GM23338 (cell line): Measurements from ENCODE around the gene CSAG1. TPM values are rescaled to one million over a fixed set of nuclear protein-coding genes. Genes with fewer than 3 reads are reported as not detected.
"Not testable (repeated sequence)": the region's sequence is repeated elsewhere in the genome, so short reads cannot be mapped to it uniquely, and the experiment has no call there.

Source experiments
- ATAC-seq: fragments of 200-7000 bp; cut with Tn5 transposase; 3 replicates; pipeline ENCODE4 v1.9.1; 2020
- DNase-seq: peaks from one replicate; pipeline ENCODE4 v3.0.0-alpha.2; 2015; ENCODE audit warnings: low spot score
- H2AFZ ChIP-seq: fragments of 200-600 bp; sonication (generic); 2 replicates; pipeline ENCODE4 v1.8.0; 2016; ENCODE audit warnings: antibody characterized with exemption, mild to moderate bottlenecking, moderate library complexity
- H3F3A ChIP-seq: fragments of 200-600 bp; sonication (generic); replicated peaks from 2 replicates; pipeline ENCODE4 v1.8.0; 2017; ENCODE audit warnings: antibody characterized with exemption, mixed run types, low read depth
- H3K27ac ChIP-seq: fragments of 200-600 bp; sonication (generic); 2 replicates; pipeline ENCODE4 v1.6.1; 2016; ENCODE audit warnings: low read depth
- H3K27me3 ChIP-seq: fragments of 200-600 bp; sonication (generic); 2 replicates; pipeline ENCODE4 v1.8.0; 2016; ENCODE audit warnings: mild to moderate bottlenecking, mixed run types, moderate library complexity; ENCODE audit not compliant: insufficient read depth
- H3K36me3 ChIP-seq: fragments of 200-600 bp; sonication (generic); 2 replicates; pipeline ENCODE4 v1.8.0; 2016; ENCODE audit warnings: mild to moderate bottlenecking; ENCODE audit not compliant: insufficient read depth
- H3K4me1 ChIP-seq: fragments of 200-600 bp; sonication (generic); 2 replicates; pipeline ENCODE4 v1.8.0; 2016; ENCODE audit warnings: mild to moderate bottlenecking, moderate library complexity; ENCODE audit not compliant: insufficient read depth
- H3K4me2 ChIP-seq: fragments of 200-600 bp; sonication (generic); 2 replicates; pipeline ENCODE4 v1.7.1; 2017; ENCODE audit warnings: mixed run types
- H3K4me3 ChIP-seq: fragments of 200-600 bp; sonication (generic); 2 replicates; pipeline ENCODE4 v1.6.1; 2016; ENCODE audit warnings: mixed run types
- H3K79me2 ChIP-seq: fragments of 200-600 bp; sonication (generic); replicated peaks from 2 replicates; pipeline ENCODE4 v1.8.0; 2017; ENCODE audit warnings: mild to moderate bottlenecking; ENCODE audit not compliant: insufficient read depth
- H3K9me2 ChIP-seq: fragments of 200-600 bp; sonication (generic); 2 replicates; pipeline ENCODE4 v1.8.0; 2017; ENCODE audit not compliant: insufficient read depth
- H4K20me1 ChIP-seq: fragments of 200-600 bp; sonication (generic); replicated peaks from 2 replicates; pipeline ENCODE4 v1.8.0; 2017; ENCODE audit warnings: mild to moderate bottlenecking; ENCODE audit not compliant: insufficient read depth
- H3K27ac Mint-ChIP-seq: 2 replicates; pipeline ENCODE4 v1.8.0; 2020; ENCODE audit warnings: inconsistent platforms, mild to moderate bottlenecking, moderate library complexity, mixed read lengths
- H3K27me3 Mint-ChIP-seq: 3 replicates; pipeline ENCODE4 v1.8.0; 2022; ENCODE audit warnings: low read depth, mild to moderate bottlenecking, moderate library complexity, mixed read lengths, inconsistent platforms; ENCODE audit not compliant: insufficient read depth, poor library complexity
- H3K36me3 Mint-ChIP-seq: 3 replicates; pipeline ENCODE4 v1.8.0; 2021; ENCODE audit warnings: low read depth, mild to moderate bottlenecking, inconsistent platforms, moderate library complexity, mixed read lengths
- H3K4me1 Mint-ChIP-seq: 3 replicates; pipeline ENCODE4 v1.8.0; 2020; ENCODE audit warnings: mild to moderate bottlenecking, inconsistent platforms, mixed read lengths
- H3K4me3 Mint-ChIP-seq: 3 replicates; pipeline ENCODE4 v1.8.0; 2021; ENCODE audit warnings: moderate library complexity, mild to moderate bottlenecking, inconsistent platforms, mixed read lengths
- H3K9me3 Mint-ChIP-seq: 3 replicates; pipeline ENCODE4 v1.8.0; 2020; ENCODE audit warnings: moderate library complexity, mild to moderate bottlenecking, inconsistent platforms, mixed read lengths
- polyA plus RNA-seq: library from polyadenylated mRNA; unstranded; fragments of >200 nt; fragmentation: Nextera tagmentation; extraction: Ambion mirVana; gene quantifications from 2 replicates; pipeline ENCODE4 v1.2.1, GENCODE V29; 2016
- total RNA-seq: library from RNA; depleted of rRNA; stranded (reverse); fragments of >200 nt; shearing (Covaris generic); gene quantifications from 2 replicates; pipeline ENCODE4 v1.2.3, GENCODE V29; 2014

CSAG1 gene
- total and polyA plus RNA-seq, 2 experiments from 2014 or later = 0.27 TPM; not detected in 1

- H3K4me3 Mint-ChIP-seq, H3K36me3 Mint-ChIP-seq, H2AFZ ChIP-seq, H3K4me3 ChIP-seq, H3K79me2 ChIP-seq, H3K27me3 Mint-ChIP-seq, H3K4me2 ChIP-seq, H3K4me1 Mint-ChIP-seq, H3F3A ChIP-seq, H4K20me1 ChIP-seq, H3K27me3 ChIP-seq, H3K36me3 ChIP-seq, H3K4me1 ChIP-seq, H3K9me2 ChIP-seq, ATAC-seq, H3K27ac ChIP-seq, H3K9me3 Mint-ChIP-seq, H3K27ac Mint-ChIP-seq, DNase-seq: not testable (repeated sequence)
These were observed 24.3 kb downstream of the CSAG1 start, which contains the start of gene CSAG2 for GRCh38 chrX:152709173-152709572. Gene CSAG2 (minus strand): TSS chrX:152709273. CDS start chrX:152709112, 161 bp downstream.

- not testable (repeated sequence) for H3K79me2 ChIP-seq, H3F3A ChIP-seq, H3K9me3 Mint-ChIP-seq, H3K27me3 Mint-ChIP-seq, H3K36me3 ChIP-seq, H3K36me3 Mint-ChIP-seq, H3K4me1 ChIP-seq, H3K9me2 ChIP-seq, H3K4me2 ChIP-seq, H3K4me3 ChIP-seq, H2AFZ ChIP-seq, H3K27me3 ChIP-seq, H3K4me1 Mint-ChIP-seq, H4K20me1 ChIP-seq, H3K4me3 Mint-ChIP-seq, DNase-seq, H3K27ac Mint-ChIP-seq, ATAC-seq, H3K27ac ChIP-seq
These were observed 27.0 kb downstream of the CSAG1 start for GRCh38 chrX:152706500-152706899.

- H3K4me3 ChIP-seq, H3K27ac Mint-ChIP-seq, H4K20me1 ChIP-seq, H3K4me2 ChIP-seq, H3K4me3 Mint-ChIP-seq, H3F3A ChIP-seq, H3K36me3 Mint-ChIP-seq, H3K27ac ChIP-seq, ATAC-seq, H3K9me3 Mint-ChIP-seq, H3K9me2 ChIP-seq, H3K27me3 Mint-ChIP-seq, H3K79me2 ChIP-seq, DNase-seq, H2AFZ ChIP-seq, H3K27me3 ChIP-seq, H3K4me1 Mint-ChIP-seq, H3K36me3 ChIP-seq, H3K4me1 ChIP-seq: not testable (repeated sequence)
These were observed 33.1 kb downstream of the CSAG1 start for GRCh38 chrX:152700390-152700789.

GRCh38 chrX:152697952-152698931 is 35.3 kb downstream of the CSAG1 start, which contains the start of gene MAGEA3:
Gene MAGEA3 (plus strand): TSS chrX:152698794. CDS start chrX:152700833, 2,039 bp downstream.
- not testable (repeated sequence) for H3K36me3 Mint-ChIP-seq, H3K4me3 ChIP-seq, H3K27me3 ChIP-seq, H3K79me2 ChIP-seq, ATAC-seq, H3K4me3 Mint-ChIP-seq, H3K36me3 ChIP-seq, H3K4me1 Mint-ChIP-seq, H3F3A ChIP-seq, H3K27me3 Mint-ChIP-seq, DNase-seq, H4K20me1 ChIP-seq, H3K9me2 ChIP-seq, H3K27ac Mint-ChIP-seq, H2AFZ ChIP-seq, H3K27ac ChIP-seq, H3K9me3 Mint-ChIP-seq, H3K4me1 ChIP-seq, H3K4me2 ChIP-seq

- not testable (repeated sequence) for H3K27me3 ChIP-seq, H3K4me1 ChIP-seq, H3K36me3 Mint-ChIP-seq, H3K4me3 ChIP-seq, H3K79me2 ChIP-seq, H3K36me3 ChIP-seq, H3K27me3 Mint-ChIP-seq, H3F3A ChIP-seq, H3K4me3 Mint-ChIP-seq, H3K27ac ChIP-seq, H3K9me3 Mint-ChIP-seq, H3K4me1 Mint-ChIP-seq, DNase-seq, H3K9me2 ChIP-seq, H4K20me1 ChIP-seq, H2AFZ ChIP-seq, H3K4me2 ChIP-seq, H3K27ac Mint-ChIP-seq
- peak; percentile 85 for ATAC-seq
These were observed 52.5 kb downstream of the CSAG1 start for GRCh38 chrX:152681012-152681411.
